Progenitor cell of endocrine pancreas (in vitro differentiated cells): ENCODE results near the gene SEC16A. TPM values are rescaled to one million over a fixed set of nuclear protein-coding genes. Genes with fewer than 3 reads are reported as not detected.

Source experiments
- DNase-seq: peaks from one replicate; pipeline ENCODE4 v3.0.0; 2021; ENCODE audit warnings: low spot score; ENCODE audit not compliant: unreplicated experiment
- H3K27ac Mint-ChIP-seq: 2 replicates; pipeline ENCODE4 v1.8.0; 2021; ENCODE audit warnings: mild to moderate bottlenecking, moderate library complexity, mixed read lengths
- H3K27me3 Mint-ChIP-seq: 2 replicates; pipeline ENCODE4 v1.8.0; 2021; ENCODE audit warnings: mixed read lengths
- H3K36me3 Mint-ChIP-seq: 2 replicates; pipeline ENCODE4 v1.8.0; 2022; ENCODE audit warnings: mixed read lengths; ENCODE audit not compliant: insufficient read depth
- H3K4me1 Mint-ChIP-seq: 2 replicates; pipeline ENCODE4 v1.8.0; 2021; ENCODE audit warnings: low read depth, mixed read lengths
- H3K4me3 Mint-ChIP-seq: 2 replicates; pipeline ENCODE4 v1.8.0; 2021; ENCODE audit warnings: low read depth, mild to moderate bottlenecking, moderate library complexity, mixed read lengths
- H3K9me3 Mint-ChIP-seq: 2 replicates; pipeline ENCODE4 v1.8.0; 2021; ENCODE audit warnings: low read depth, mixed read lengths
- CTCF ChIP-seq: fragments of 200-600 bp; sonication (generic); IDR thresholded peaks from one replicate; pipeline ENCODE4 v1.5.0; 2021; ENCODE audit warnings: antibody characterized with exemption, mild to moderate bottlenecking; ENCODE audit not compliant: unreplicated experiment
- total RNA-seq: library from RNA; stranded (reverse); gene quantifications from 2 replicates; pipeline ENCODE4 v1.2.1, GENCODE V29; 2021

SEC16A gene
- total RNA-seq, 1 donor from 2014 or later = 76.1 TPM

DNA sequence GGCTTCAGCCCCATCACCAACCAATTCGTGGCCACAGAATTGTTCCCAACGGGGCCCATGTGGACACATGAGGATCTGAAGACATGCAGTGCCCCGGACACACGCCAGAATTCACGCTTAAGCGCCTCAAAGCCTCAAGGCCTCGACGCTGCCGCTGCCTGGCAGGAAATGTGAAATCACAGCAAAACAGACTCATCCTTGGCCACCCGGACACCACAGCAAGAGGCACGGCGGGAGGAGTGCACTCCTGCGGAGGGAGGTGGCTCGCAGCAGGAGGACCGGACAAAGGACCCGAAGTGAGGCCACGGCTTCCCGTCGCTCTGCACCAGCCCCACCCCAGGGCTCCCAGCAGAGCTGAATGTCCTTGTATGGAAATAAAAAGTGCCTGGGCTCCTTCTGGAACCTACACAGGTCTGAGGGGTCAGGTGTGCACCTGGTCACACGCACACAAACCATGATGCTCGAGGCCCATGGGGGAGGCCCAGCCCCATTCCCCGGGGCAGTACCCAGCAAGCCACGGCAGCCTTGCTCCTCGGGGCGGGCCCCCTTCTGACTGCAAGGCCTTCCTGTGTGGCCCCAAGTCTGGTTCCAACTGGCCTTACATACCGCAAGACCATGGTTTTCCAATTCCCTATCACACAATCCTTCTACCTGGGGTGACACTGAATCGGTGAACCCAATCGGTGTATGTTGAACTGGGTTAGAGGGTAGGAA, 10.0 kb downstream of the SEC16A start:
- no peak for TF ChIP-seq CTCF
- Mint-ChIP-seq H3K9me3 (no peaks in the 10 kb centered on the region), H3K36me3 (peaks cover 5% of the 10 kb centered on the region), H3K4me3 (no peak overlapping the region), H3K27me3 (no peaks in the 10 kb centered on the region), H3K4me1 (no peaks in the 10 kb centered on the region), H3K27ac (no peak overlapping the region)
- DNase-seq = no peak

GRCh38 chr9:136471802-136472487, 10.9 kb downstream of the SEC16A start:
- Mint-ChIP-seq H3K27ac (no peak overlapping the region), H3K27me3 (no peaks in the 10 kb centered on the region), H3K9me3 (no peaks in the 10 kb centered on the region), H3K4me3 (no peak overlapping the region), H3K36me3 (peaks cover 5% of the 10 kb centered on the region), H3K4me1 (no peaks in the 10 kb centered on the region)
- no peak for DNase-seq
- TF ChIP-seq CTCF = no peak

DNA sequence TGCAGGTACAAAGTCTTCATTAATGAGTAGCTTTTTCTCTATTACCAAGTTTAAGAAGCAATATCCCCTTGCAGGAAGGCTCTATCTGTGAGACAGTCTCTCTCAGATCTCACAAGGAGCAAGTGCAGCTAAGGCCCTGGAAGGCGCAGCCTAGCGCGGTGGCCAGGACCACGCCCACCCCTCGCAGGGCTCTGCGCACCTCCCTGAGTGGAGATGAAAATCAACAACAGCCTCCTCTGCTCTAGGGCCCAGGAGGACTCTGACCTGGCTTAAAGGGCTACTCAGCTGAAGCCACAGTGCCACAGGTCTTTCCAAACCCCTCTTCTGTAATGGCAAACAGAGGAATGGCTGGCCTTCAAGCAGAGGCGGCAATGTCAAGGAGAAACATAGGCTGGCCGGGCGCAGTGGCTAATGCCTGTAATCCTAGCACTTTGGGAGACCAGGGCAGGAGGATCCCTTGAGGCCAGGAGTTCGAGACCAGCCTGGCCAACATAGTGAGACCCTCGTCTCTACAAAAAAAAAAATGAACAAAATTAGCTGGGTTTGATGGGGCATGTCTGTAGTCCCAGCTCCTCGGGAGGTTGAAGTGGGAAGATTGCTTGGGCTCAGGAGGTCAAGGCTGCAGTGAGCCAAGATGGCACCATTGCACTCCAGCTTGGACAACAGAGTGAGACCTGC, 11.9 kb downstream of the SEC16A start:
- Mint-ChIP-seq H3K9me3 (no peaks in the 10 kb centered on the region), H3K27me3 (no peaks in the 10 kb centered on the region), H3K4me1 (no peaks in the 10 kb centered on the region), H3K4me3 (no peak overlapping the region), H3K36me3 (peaks cover 8% of the 10 kb centered on the region), H3K27ac (no peak overlapping the region)
- no peak for DNase-seq
- no peak for TF ChIP-seq CTCF

DNA sequence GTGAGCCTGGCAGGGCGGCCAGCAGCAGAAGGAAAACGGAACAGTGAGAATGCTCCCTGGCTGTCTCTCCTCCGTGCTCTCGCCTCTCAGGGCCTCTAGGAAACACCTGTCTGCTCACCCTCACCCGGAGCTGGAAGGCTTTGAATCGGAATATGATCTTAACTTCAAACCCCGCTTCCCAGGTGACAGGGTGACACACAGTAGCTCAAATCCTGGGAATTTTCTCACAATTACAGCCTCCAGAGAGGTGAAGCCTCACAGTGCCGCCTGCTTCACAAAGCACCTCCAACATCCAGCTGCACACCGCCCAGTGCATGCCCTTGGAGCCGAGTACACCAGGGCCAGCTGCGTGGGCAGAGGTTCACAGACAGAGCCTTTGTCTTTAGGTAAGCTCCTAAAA, 12.5 kb downstream of the SEC16A start:
- Mint-ChIP-seq H3K4me1 (no peaks in the 10 kb centered on the region), H3K4me3 (no peak overlapping the region), H3K27me3 (no peaks in the 10 kb centered on the region), H3K27ac (no peak overlapping the region), H3K36me3 (peaks cover 9% of the 10 kb centered on the region), H3K9me3 (no peaks in the 10 kb centered on the region)
- TF ChIP-seq CTCF = no peak
- DNase-seq = no peak

- TF ChIP-seq CTCF = no peak
- Mint-ChIP-seq H3K36me3 (peaks cover 16% of the 10 kb centered on the region), H3K9me3 (no peaks in the 10 kb centered on the region), H3K27me3 (no peaks in the 10 kb centered on the region), H3K4me3 (no peak overlapping the region), H3K4me1 (no peaks in the 10 kb centered on the region), H3K27ac (no peak overlapping the region)
- no peak for DNase-seq
Measured at GRCh38 chr9:136467766-136468165, 15.1 kb downstream of the SEC16A start.
